Progenitor cell of endocrine pancreas (in vitro differentiated cells): Measurements from ENCODE around the gene PMPCA. TPM values are rescaled to one million over a fixed set of nuclear protein-coding genes. Genes with fewer than 3 reads are reported as not detected.
A peak's percentile ranks its signal among the peaks of the same experiment; 100 is the strongest.

Source experiments
- DNase-seq: peaks from one replicate; pipeline ENCODE4 v3.0.0; 2021; ENCODE audit warnings: low spot score; ENCODE audit not compliant: unreplicated experiment
- H3K27ac Mint-ChIP-seq: 2 replicates; pipeline ENCODE4 v1.8.0; 2021; ENCODE audit warnings: mild to moderate bottlenecking, moderate library complexity, mixed read lengths
- H3K27me3 Mint-ChIP-seq: 2 replicates; pipeline ENCODE4 v1.8.0; 2021; ENCODE audit warnings: mixed read lengths
- H3K36me3 Mint-ChIP-seq: 2 replicates; pipeline ENCODE4 v1.8.0; 2022; ENCODE audit warnings: mixed read lengths; ENCODE audit not compliant: insufficient read depth
- H3K4me1 Mint-ChIP-seq: 2 replicates; pipeline ENCODE4 v1.8.0; 2021; ENCODE audit warnings: low read depth, mixed read lengths
- H3K4me3 Mint-ChIP-seq: 2 replicates; pipeline ENCODE4 v1.8.0; 2021; ENCODE audit warnings: low read depth, mild to moderate bottlenecking, moderate library complexity, mixed read lengths
- H3K9me3 Mint-ChIP-seq: 2 replicates; pipeline ENCODE4 v1.8.0; 2021; ENCODE audit warnings: low read depth, mixed read lengths
- CTCF ChIP-seq: fragments of 200-600 bp; sonication (generic); IDR thresholded peaks from one replicate; pipeline ENCODE4 v1.5.0; 2021; ENCODE audit warnings: antibody characterized with exemption, mild to moderate bottlenecking; ENCODE audit not compliant: unreplicated experiment
- total RNA-seq: library from RNA; stranded (reverse); gene quantifications from 2 replicates; pipeline ENCODE4 v1.2.1, GENCODE V29; 2021

The PMPCA gene
- total RNA-seq, 1 donor from 2014 or later, result 68.3 TPM

DNA sequence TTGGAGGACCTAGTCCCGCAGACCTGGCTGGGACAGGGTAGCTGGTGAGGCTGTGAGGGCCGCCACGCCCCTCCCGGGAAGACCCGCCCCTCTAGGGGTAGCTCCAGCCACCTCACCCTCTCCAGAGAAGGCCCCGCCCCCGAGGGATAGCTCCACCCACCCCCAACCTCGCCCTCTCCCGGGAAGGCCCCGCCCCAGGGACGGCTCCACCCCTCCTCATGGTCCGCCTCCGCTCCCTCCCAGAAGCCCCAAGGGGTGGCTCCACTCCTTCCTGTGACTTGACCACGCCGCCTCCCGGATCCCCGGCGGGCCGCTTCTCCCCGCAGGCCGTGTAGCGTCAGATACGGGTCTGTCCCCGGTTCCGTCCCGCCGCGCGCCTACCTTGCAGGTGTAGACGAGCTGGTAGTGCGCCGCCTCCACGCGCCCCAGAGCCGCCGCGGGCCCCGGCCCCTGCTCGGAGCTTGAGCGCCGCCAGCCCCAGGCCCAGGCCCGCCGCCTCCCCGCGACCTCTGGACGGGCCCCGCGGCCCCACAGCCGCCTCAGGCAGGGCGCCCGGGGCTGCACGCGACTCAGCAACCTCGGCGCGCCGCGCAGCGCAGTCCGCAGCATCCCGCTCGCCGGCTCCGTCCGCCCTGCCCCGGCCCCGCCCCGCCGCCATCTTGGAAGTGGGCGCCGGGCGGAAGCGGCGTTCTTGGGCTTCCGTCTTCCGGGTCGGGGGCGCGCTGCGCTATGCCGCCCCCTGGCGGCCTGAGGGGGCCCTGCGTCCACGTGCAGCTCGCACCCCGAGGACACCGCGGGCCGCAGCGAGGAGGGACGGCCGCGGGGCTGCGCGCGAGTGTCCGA lies 47.1 kb upstream of the PMPCA start, which contains the start of gene DNLZ:
Gene DNLZ (minus strand): TSS at position 639 of the 843 bp plus-strand sequence. CDS start 30 bp downstream, at position 609.
- peak within 1 kb of the TSS; percentile 82 for H3K4me3 Mint-ChIP-seq
- DNase-seq, result peak; percentile 90

DNA sequence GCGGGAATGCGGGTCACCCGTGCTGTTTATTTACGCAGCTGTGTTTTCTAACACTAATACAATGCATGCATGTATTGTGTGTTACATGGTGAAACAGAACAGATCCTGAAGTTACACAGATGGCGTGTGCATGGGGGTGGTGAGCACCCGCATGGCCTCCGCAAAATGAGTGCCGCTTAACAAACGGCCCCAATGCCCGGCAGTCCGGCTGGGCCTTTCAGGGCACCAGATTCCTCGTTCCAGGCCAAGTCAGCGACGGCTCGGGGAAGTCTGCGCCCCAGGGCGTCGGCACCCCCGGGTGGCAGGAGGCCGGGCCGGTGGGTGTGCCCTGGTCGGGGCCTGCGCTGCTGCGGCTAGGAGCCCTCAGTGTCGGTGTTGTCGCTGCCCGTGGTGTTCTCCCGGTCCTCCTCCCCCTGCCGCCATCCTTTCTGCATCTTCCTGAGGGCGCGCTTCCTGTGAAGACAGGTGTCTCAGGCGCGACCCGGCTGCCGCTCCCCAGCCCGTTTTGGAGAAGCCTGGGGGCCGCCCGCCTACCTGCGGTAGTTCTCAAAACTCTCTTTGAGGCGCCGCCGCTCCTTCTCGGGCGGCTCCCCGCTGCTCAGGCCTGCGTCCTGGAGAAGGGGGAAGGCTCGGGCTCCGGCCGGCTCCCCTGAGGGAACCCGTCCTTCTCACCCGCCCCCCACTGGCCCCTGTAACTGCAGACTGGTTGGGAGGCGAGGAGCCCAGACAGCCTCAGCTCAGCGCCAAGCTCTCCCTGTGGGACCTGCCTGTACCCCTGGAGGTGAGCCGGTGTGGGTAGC lies 46.3 kb upstream of the PMPCA start:
- Mint-ChIP-seq H3K27me3 (no peaks in the 10 kb centered on the region), H3K4me1 (no peaks in the 10 kb centered on the region), H3K27ac (no peak overlapping the region), H3K36me3 (no peaks in the 10 kb centered on the region), H3K4me3 (peak overlapping the region; percentile 42), H3K9me3 (no peaks in the 10 kb centered on the region)
- TF ChIP-seq CTCF, result no peak
- no peak for DNase-seq

More for the DNA sequence above, 47.1 kb upstream of the PMPCA start, which contains the start of gene DNLZ:
- TF ChIP-seq CTCF, result peak; percentile 98
- no peaks in the 10 kb centered on the region for H3K27me3 Mint-ChIP-seq
- no peaks in the 10 kb centered on the region for H3K9me3 Mint-ChIP-seq
- H3K4me1 Mint-ChIP-seq, result no peaks in the 10 kb centered on the region
- no peaks in the 10 kb centered on the region for H3K36me3 Mint-ChIP-seq
- peak within 1 kb of the TSS; percentile 92 for H3K27ac Mint-ChIP-seq

DNA sequence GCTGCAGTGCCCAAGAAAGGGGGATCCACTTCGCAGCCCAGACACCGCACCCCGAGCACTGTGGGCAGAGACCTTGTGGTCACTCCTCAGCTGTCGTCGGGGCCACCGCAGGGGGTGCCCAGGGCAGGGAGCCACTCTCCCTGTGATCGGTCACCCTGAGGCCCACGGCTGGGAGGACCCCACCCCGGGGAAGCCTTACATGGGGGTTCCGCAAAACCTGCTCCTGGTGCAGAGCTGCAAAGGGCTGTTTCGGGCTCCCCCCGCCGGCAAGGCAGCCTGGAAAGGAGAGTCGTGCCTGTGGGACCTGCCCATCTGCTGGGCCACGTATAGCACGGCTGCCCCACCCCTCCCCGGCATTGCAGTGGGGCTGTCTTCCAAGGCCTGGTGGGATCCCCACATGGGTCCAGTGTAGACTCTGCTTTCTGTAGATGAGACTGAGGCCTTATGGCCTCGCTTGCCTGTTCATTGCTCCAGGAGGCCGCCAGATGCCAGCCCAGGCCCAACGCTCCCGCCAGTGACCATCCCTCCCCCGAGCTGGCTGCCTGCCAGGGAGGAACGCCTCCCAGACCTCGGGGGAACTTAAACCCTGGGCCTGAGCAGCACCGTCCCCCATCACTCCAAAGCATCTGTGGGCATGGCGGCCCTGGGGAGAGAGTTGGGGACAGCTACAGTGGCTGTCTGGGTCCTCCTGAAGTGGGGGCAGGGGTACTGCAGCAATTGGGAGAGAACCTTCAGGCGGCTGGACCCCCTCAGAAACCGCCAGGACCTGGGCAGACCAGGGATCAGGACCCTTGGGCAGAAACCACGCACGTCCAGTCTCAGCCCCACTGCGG lies 45.3 kb upstream of the PMPCA start:
- no peak for DNase-seq
- no peaks in the 10 kb centered on the region for H3K9me3 Mint-ChIP-seq
- H3K27ac Mint-ChIP-seq, result no peak overlapping the region
- H3K27me3 Mint-ChIP-seq, result no peaks in the 10 kb centered on the region
- no peaks in the 10 kb centered on the region for H3K4me1 Mint-ChIP-seq
- no peaks in the 10 kb centered on the region for H3K36me3 Mint-ChIP-seq
- no peak for TF ChIP-seq CTCF
- H3K4me3 Mint-ChIP-seq, result no peak overlapping the region

- TF ChIP-seq CTCF, result no peak
- no peaks in the 10 kb centered on the region for H3K9me3 Mint-ChIP-seq
- H3K27ac Mint-ChIP-seq, result no peak overlapping the region
- no peak for DNase-seq
- H3K4me3 Mint-ChIP-seq, result no peak overlapping the region
- H3K4me1 Mint-ChIP-seq, result no peaks in the 10 kb centered on the region
- H3K27me3 Mint-ChIP-seq, result no peaks in the 10 kb centered on the region
- H3K36me3 Mint-ChIP-seq, result no peaks in the 10 kb centered on the region
These were observed 44.7 kb upstream of the PMPCA start for GRCh38 chr9:136365775-136366222.

DNA sequence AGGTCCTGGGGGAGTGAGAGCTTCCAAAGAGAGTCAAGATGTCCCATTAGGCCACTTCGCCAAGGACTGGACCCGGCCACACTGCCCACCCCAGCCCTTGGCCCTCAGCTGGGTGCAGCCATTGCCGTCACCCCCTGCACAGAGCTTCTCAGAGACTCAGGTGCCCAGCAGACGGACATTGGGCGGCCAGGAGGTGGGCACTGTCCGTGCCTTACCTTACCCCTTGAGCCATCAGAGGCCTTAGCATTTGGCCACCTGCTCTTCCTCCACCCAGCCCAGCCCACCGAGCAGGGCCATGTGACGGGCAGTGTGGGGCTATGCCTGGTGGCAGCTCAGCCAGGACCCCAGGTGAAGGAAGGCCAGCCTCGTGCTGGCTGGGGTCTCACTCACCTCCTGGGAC lies 43.6 kb upstream of the PMPCA start:
- no peak for TF ChIP-seq CTCF
- Mint-ChIP-seq H3K4me3 (no peak overlapping the region), H3K9me3 (no peaks in the 10 kb centered on the region), H3K27ac (no peak overlapping the region), H3K36me3 (no peaks in the 10 kb centered on the region), H3K4me1 (no peaks in the 10 kb centered on the region), H3K27me3 (no peaks in the 10 kb centered on the region)
- no peak for DNase-seq
